ENCODE data around the gene TRAF3IP1.

DNA sequence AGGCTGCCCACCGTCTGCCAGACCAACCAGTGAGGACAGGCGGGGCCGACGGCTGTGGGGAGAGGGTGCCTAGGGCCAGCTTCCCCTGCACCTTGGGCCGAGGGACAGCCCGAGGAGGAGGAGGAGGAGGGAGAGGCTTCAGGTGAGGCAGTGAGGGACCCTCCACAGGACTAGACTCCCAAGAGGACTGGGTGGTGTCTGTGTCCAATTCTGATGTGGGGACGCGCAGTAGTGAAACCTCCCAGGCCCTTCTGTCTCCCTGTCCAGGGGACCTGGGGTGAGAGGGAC is 86.6 kb downstream of the TRAF3IP1 start:
- TF ChIP-seq CTCF (IDR thresholded peaks at IDR 0.05; ENCODE audit: low read depth, low read length) (no peak), EZH2phosphoT487 (IDR thresholded peaks at IDR 0.05; ENCODE audit: low read depth) (no peak)

Measured in OCI-LY3 (cell line).